CD4-positive, alpha-beta memory T cell (primary cell): ENCODE measurements around the gene AFAP1. TPM values are rescaled to one million over a fixed set of nuclear protein-coding genes. Genes with fewer than 3 reads are reported as not detected.

Experiments
- CTCF ChIA-PET: fragments of 350-600 bp; sonication (Branson Sonifier 250); formaldehyde crosslinking; loops from one replicate; lab custom pipeline; 2021; ENCODE audit warnings: inconsistent platforms; ENCODE audit not compliant: partially characterized antibody; lab: Charles Lee
- POLR2A ChIA-PET: fragments of 350-600 bp; sonication (Branson Sonifier 250); formaldehyde crosslinking; loops from one replicate; lab custom pipeline; 2021; ENCODE audit not compliant: partially characterized antibody; lab: Charles Lee
- DNase-seq, 5 donors: peaks; one replicate each; pipeline versions ENCODE4 v3.0.0 to v3.0.0-alpha.2; 2020 to 2022; ENCODE audit warnings: mixed read lengths in 1 of 5
- H3K27ac ChIP-seq: one replicate; pipeline ENCODE4 v1.7.0; 2013; ENCODE audit warnings: low read depth, low read length
- H3K27me3 ChIP-seq: 2 replicates; pipeline ENCODE4 v1.7.0; 2013; ENCODE audit warnings: mild to moderate bottlenecking, low read length, moderate library complexity; ENCODE audit not compliant: insufficient read depth
- H3K36me3 ChIP-seq: 2 replicates; pipeline ENCODE4 v1.7.0; 2013; ENCODE audit warnings: mild to moderate bottlenecking, low read length, moderate library complexity; ENCODE audit not compliant: insufficient read depth
- H3K4me1 ChIP-seq: 2 replicates; pipeline ENCODE4 v1.7.0; 2013; ENCODE audit warnings: mild to moderate bottlenecking, low read length, moderate library complexity; ENCODE audit not compliant: insufficient read depth
- H3K4me3 ChIP-seq, 2 donors: one replicate each; pipeline ENCODE4 v1.7.0; 2013; ENCODE audit warnings: low read length in 2 of 2, mild to moderate bottlenecking in 1 of 2
- H3K9me3 ChIP-seq, 2 donors: one replicate each; pipeline ENCODE4 v1.7.0; 2013; ENCODE audit warnings: low read length in 2 of 2, control low read depth in 1 of 2; ENCODE audit not compliant: control insufficient read depth in 1 of 2
- H3K27ac Mint-ChIP-seq, 7 donors: one replicate each; pipeline ENCODE4 v1.8.0; 2020 to 2021; ENCODE audit warnings: mixed read lengths in 7 of 7, mild to moderate bottlenecking in 6 of 7, inconsistent platforms in 3 of 7, moderate library complexity in 3 of 7
- H3K27me3 Mint-ChIP-seq, 2 donors: one replicate each; pipeline ENCODE4 v1.8.0; 2020 to 2021; ENCODE audit warnings: mixed read lengths in 2 of 2
- H3K36me3 Mint-ChIP-seq, 2 donors: one replicate each; pipeline ENCODE4 v1.8.0; 2020 to 2021; ENCODE audit warnings: mixed read lengths in 2 of 2, inconsistent platforms in 1 of 2, mild to moderate bottlenecking in 1 of 2
- H3K4me1 Mint-ChIP-seq, 4 donors: one replicate each; pipeline ENCODE4 v1.8.0; 2020 to 2021; ENCODE audit warnings: mixed read lengths in 4 of 4, mild to moderate bottlenecking in 1 of 4
- H3K4me3 Mint-ChIP-seq, 8 donors: one replicate each; pipeline ENCODE4 v1.8.0; 2020 to 2021; ENCODE audit warnings: mixed read lengths in 8 of 8, mild to moderate bottlenecking in 7 of 8, moderate library complexity in 6 of 8, inconsistent platforms in 3 of 8
- H3K9me3 Mint-ChIP-seq, 8 donors: one replicate each; pipeline ENCODE4 v1.8.0; 2020 to 2021; ENCODE audit warnings: mixed read lengths in 8 of 8, mild to moderate bottlenecking in 5 of 8, inconsistent platforms in 3 of 8, moderate library complexity in 1 of 8
- intact Hi-C: fragments of 100-400 bp; cut with micrococcal nuclease; formaldehyde crosslinking; loops from one replicate; pipeline ENCODE4 v1.15.1; 2023
- polyA plus RNA-seq, 2 donors: library from polyadenylated mRNA; unstranded; fragments of 300-500 nt; fragmentation: Illumina TruSeq; gene quantifications; one replicate each; pipeline ENCODE4 v1.2.3, GENCODE V29; 2021
- total RNA-seq, 2 experiments: library from RNA; stranded (reverse); gene quantifications; one replicate each; pipeline ENCODE4 v1.2.3, GENCODE V29; 2021

Gene AFAP1
- total and polyA plus RNA-seq, 4 experiments from 2014 or later = 0.95 to 21.8 (median 12.6) TPM

- H3K4me3 Mint-ChIP-seq = peak overlapping the region in 3 of 8 donors; percentile 5 to 47 (median 17)
Observed at GRCh38 chr4:7771541-7772507, 167.8 kb downstream of the AFAP1 start.

DNA sequence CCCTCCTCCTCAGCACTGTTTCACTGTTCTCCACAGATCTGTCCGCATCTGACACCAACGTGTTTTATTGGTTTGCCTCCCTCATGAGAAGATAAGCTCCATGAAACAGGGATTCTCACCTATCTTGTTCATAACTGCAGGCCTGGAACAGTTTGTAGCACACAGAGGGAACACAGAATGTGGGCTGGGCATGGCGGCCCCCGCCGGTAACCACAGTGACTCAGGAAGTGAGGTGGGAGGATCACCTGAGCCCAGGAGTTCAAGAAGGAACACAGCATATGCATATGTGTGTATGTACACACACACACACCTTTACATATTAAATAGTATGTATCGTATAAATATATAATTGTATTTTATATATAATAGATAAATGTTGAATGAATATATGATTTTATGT lies 168.6 kb downstream of the AFAP1 start:
- H3K27ac ChIP-seq = peak overlapping the region; percentile 5

More at GRCh38 chr4:7771541-7772507, 167.8 kb downstream of the AFAP1 start:
- Mint-ChIP-seq H3K27me3 (no peaks in the 10 kb centered on the region), H3K27ac (peak overlapping the region; percentile 39 to 84 (median 72)), H3K36me3 (peaks cover 47 to 66% of the 10 kb centered on the region in 2 donors), H3K9me3 (no peaks in the 10 kb centered on the region), H3K4me1 (peaks cover 19 to 45% (median 34%) of the 10 kb centered on the region in 4 donors)
- intact Hi-C loops = no loop called here
- ChIA-PET CTCF (interaction anchor here (1.2 to 1.5 kb wide), 2 partner anchors 31 to 217 kb away, joined by 4 read pairs; no protein-coding TSS in a partner anchor), POLR2A (no interaction called here)
- peaks cover 4% of the 10 kb centered on the region for H3K36me3 ChIP-seq
- no peak overlapping the region for H3K4me3 ChIP-seq
- no peak for DNase-seq
- no peaks in the 10 kb centered on the region for H3K9me3 ChIP-seq
- no peaks in the 10 kb centered on the region for H3K27me3 ChIP-seq
- peaks cover 18% of the 10 kb centered on the region for H3K4me1 ChIP-seq
- no peak overlapping the region for H3K27ac ChIP-seq

GRCh38 chr4:7770224-7771050 lies 169.2 kb downstream of the AFAP1 start:
- H3K4me3 ChIP-seq = no peak overlapping the region

More for the DNA sequence above, 168.6 kb downstream of the AFAP1 start:
- Mint-ChIP-seq H3K9me3 (no peaks in the 10 kb centered on the region), H3K27ac (peak overlapping the region; percentile 39 to 92 (median 81)), H3K36me3 (peaks cover 46 to 63% of the 10 kb centered on the region in 2 donors), H3K4me1 (peaks cover 16 to 39% (median 31%) of the 10 kb centered on the region in 4 donors), H3K27me3 (no peaks in the 10 kb centered on the region), H3K4me3 (peak overlapping the region in 7 of 8 donors; percentile 47 to 85 (median 70))
- peaks cover 4% of the 10 kb centered on the region for H3K36me3 ChIP-seq
- peak; percentile 28 to 66 (median 39) for DNase-seq
- ChIA-PET CTCF (interaction anchor here (0.7 to 1.5 kb wide), 3 partner anchors 19 to 217 kb away, joined by 3 to 4 read pairs (median 4); no protein-coding TSS in a partner anchor), POLR2A (no interaction called here)
- H3K4me1 ChIP-seq = peaks cover 18% of the 10 kb centered on the region
- H3K4me3 ChIP-seq = no peak overlapping the region
- H3K9me3 ChIP-seq = no peaks in the 10 kb centered on the region
- intact Hi-C loops = no loop called here
- no peaks in the 10 kb centered on the region for H3K27me3 ChIP-seq

GRCh38 chr4:7769396-7770223 lies 170.1 kb downstream of the AFAP1 start:
- Mint-ChIP-seq H3K9me3 (no peaks in the 10 kb centered on the region), H3K4me1 (peaks cover 17 to 39% (median 31%) of the 10 kb centered on the region in 4 donors), H3K4me3 (peak overlapping the region in 3 of 8 donors; percentile 66 to 77 (median 72)), H3K27ac (peak overlapping the region in 5 of 7 donors; percentile 29 to 91 (median 57)), H3K36me3 (peaks cover 49 to 62% of the 10 kb centered on the region in 2 donors), H3K27me3 (no peaks in the 10 kb centered on the region)
- DNase-seq = no peak
- Histone ChIP-seq H3K27ac (no peak overlapping the region), H3K27me3 (no peaks in the 10 kb centered on the region), H3K4me3 (no peak overlapping the region), H3K36me3 (peaks cover 4% of the 10 kb centered on the region), H3K9me3 (no peaks in the 10 kb centered on the region), H3K4me1 (peaks cover 18% of the 10 kb centered on the region)
- CTCF ChIA-PET = interaction anchor here (0.5 to 1.5 kb wide), 3 partner anchors 33 to 219 kb away, joined by 4 read pairs; no protein-coding TSS in a partner anchor
- intact Hi-C loops = loop anchor here (1.0 kb wide), 1 partner anchor 33 kb away; no protein-coding TSS in a partner anchor
- POLR2A ChIA-PET = no interaction called here

More at GRCh38 chr4:7770224-7771050, 169.2 kb downstream of the AFAP1 start:
- peaks cover 18% of the 10 kb centered on the region for H3K4me1 ChIP-seq
- CTCF ChIA-PET = interaction anchor here (0.7 to 1.5 kb wide), 4 partner anchors 20 to 218 kb away, joined by 3 to 4 read pairs (median 4); no protein-coding TSS in a partner anchor
- no peaks in the 10 kb centered on the region for H3K27me3 ChIP-seq
- intact Hi-C loops = loop anchor here (1.0 kb wide), 1 partner anchor 32 kb away; no protein-coding TSS in a partner anchor
- Mint-ChIP-seq H3K27me3 (no peaks in the 10 kb centered on the region), H3K36me3 (peaks cover 50 to 66% of the 10 kb centered on the region in 2 donors), H3K4me3 (peak overlapping the region in 7 of 8 donors; percentile 47 to 85 (median 72)), H3K27ac (peak overlapping the region; percentile 39 to 92 (median 85)), H3K4me1 (peaks cover 17 to 39% (median 31%) of the 10 kb centered on the region in 4 donors), H3K9me3 (no peaks in the 10 kb centered on the region)
- peak overlapping the region; percentile 5 for H3K27ac ChIP-seq
- POLR2A ChIA-PET = no interaction called here
- peaks cover 4% of the 10 kb centered on the region for H3K36me3 ChIP-seq
- no peaks in the 10 kb centered on the region for H3K9me3 ChIP-seq
- no peak for DNase-seq

- POLR2A ChIA-PET = no interaction called here
- no peaks in the 10 kb centered on the region for H3K27me3 ChIP-seq
- H3K36me3 Mint-ChIP-seq = peaks cover 42 to 60% of the 10 kb centered on the region in 2 donors
Observed at GRCh38 chr4:7768736-7769135, 170.9 kb downstream of the AFAP1 start.

GRCh38 chr4:7767966-7768365 lies 171.7 kb downstream of the AFAP1 start:
- H3K4me1 ChIP-seq = peaks cover 18% of the 10 kb centered on the region
- no peak overlapping the region for H3K4me3 ChIP-seq
- Mint-ChIP-seq H3K4me3 (no peak overlapping the region), H3K27me3 (no peaks in the 10 kb centered on the region), H3K27ac (peak overlapping the region in 1 of 7 donors; percentile 53), H3K4me1 (peaks cover 17 to 35% (median 27%) of the 10 kb centered on the region in 4 donors), H3K9me3 (no peaks in the 10 kb centered on the region), H3K36me3 (peaks cover 37 to 57% of the 10 kb centered on the region in 2 donors)
- no peak overlapping the region for H3K27ac ChIP-seq
- no peaks in the 10 kb centered on the region for H3K27me3 ChIP-seq
- POLR2A ChIA-PET = no interaction called here
- intact Hi-C loops = no loop called here
- no peak for DNase-seq
- CTCF ChIA-PET = no interaction called here
- H3K9me3 ChIP-seq = no peaks in the 10 kb centered on the region
- peaks cover 4% of the 10 kb centered on the region for H3K36me3 ChIP-seq

More at GRCh38 chr4:7768736-7769135, 170.9 kb downstream of the AFAP1 start:
- Histone ChIP-seq H3K4me3 (no peak overlapping the region), H3K27ac (no peak overlapping the region), H3K9me3 (no peaks in the 10 kb centered on the region), H3K4me1 (peaks cover 18% of the 10 kb centered on the region), H3K36me3 (peaks cover 4% of the 10 kb centered on the region)
- Mint-ChIP-seq H3K4me3 (no peak overlapping the region), H3K27ac (no peak overlapping the region), H3K27me3 (no peaks in the 10 kb centered on the region), H3K4me1 (peaks cover 17 to 39% (median 31%) of the 10 kb centered on the region in 4 donors), H3K9me3 (no peaks in the 10 kb centered on the region)
- DNase-seq = no peak
- CTCF ChIA-PET = interaction anchor here (1.5 kb wide), 1 partner anchor 34 kb away, joined by 4 read pairs; no protein-coding TSS in a partner anchor
- intact Hi-C loops = no loop called here
